Common myeloid progenitor, CD34-positive (primary cell): Measurements from ENCODE around the gene MEGF6.

Experiments used
- CTCF ChIA-PET: fragments of 350-600 bp; sonication (Branson Sonifier 250); formaldehyde crosslinking; loops from one replicate; lab custom pipeline; 2021; ENCODE audit warnings: antibody characterized with exemption; lab: Charles Lee
- POLR2A ChIA-PET: fragments of 350-600 bp; sonication (Branson Sonifier 250); formaldehyde crosslinking; loops from one replicate; lab custom pipeline; 2021; ENCODE audit warnings: antibody characterized with exemption; lab: Charles Lee
- DNase-seq, 3 donors: peaks; one replicate each; pipeline versions ENCODE4 v3.0.0 to v3.0.0-alpha.2; 2013
- H3K27ac ChIP-seq, 2 experiments: 1 replicate in 1 of 2; 2 replicates in 1 of 2; pipeline ENCODE4 v1.7.0; 2013; ENCODE audit warnings: inconsistent platforms in 2 of 2, low read length in 2 of 2, mild to moderate bottlenecking in 2 of 2, low read depth in 1 of 2, moderate library complexity in 1 of 2; ENCODE audit not compliant: severe bottlenecking in 2 of 2, insufficient read depth in 1 of 2, poor library complexity in 1 of 2
- H3K27me3 ChIP-seq, 5 experiments: replicated peaks in 2 of 5; 1 replicate in 3 of 5; 2 replicates in 2 of 5; pipeline versions ENCODE4 v1.6.1 to v1.7.0; 2013; ENCODE audit warnings: low read length in 4 of 5, mild to moderate bottlenecking in 2 of 5, moderate library complexity in 2 of 5, inconsistent platforms in 1 of 5; ENCODE audit not compliant: insufficient read depth in 5 of 5, control insufficient read depth in 4 of 5
- H3K36me3 ChIP-seq, 4 experiments: 1 replicate in 2 of 4; 2 replicates in 2 of 4; pipeline versions ENCODE4 v1.6.1 to v1.7.0; 2013; ENCODE audit warnings: low read length in 3 of 4, control low read depth in 1 of 4, mild to moderate bottlenecking in 1 of 4; ENCODE audit not compliant: control insufficient read depth in 4 of 4, insufficient read depth in 4 of 4
- H3K4me1 ChIP-seq, 4 experiments: 1 replicate in 3 of 4; 2 replicates in 1 of 4; pipeline versions ENCODE4 v1.6.1 to v1.7.1; 2013; ENCODE audit warnings: low read length in 3 of 4, mild to moderate bottlenecking in 3 of 4, control low read depth in 1 of 4, inconsistent platforms in 1 of 4, moderate library complexity in 1 of 4; ENCODE audit not compliant: control insufficient read depth in 4 of 4, insufficient read depth in 4 of 4; ENCODE audit errors: control extremely low read depth in 1 of 4
- H3K4me3 ChIP-seq, 7 experiments: 1 replicate in 4 of 7; 2 replicates in 3 of 7; pipeline versions ENCODE4 v1.5.1 to v1.7.0; 2013; ENCODE audit warnings: mild to moderate bottlenecking in 7 of 7, low read length in 6 of 7, moderate library complexity in 6 of 7, inconsistent platforms in 2 of 7, low read depth in 2 of 7, control low read depth in 1 of 7; ENCODE audit not compliant: insufficient read depth in 4 of 7, control insufficient read depth in 1 of 7; ENCODE audit errors: extremely low read depth in 1 of 7
- H3K9me3 ChIP-seq, 5 experiments: 1 replicate in 4 of 5; 2 replicates in 1 of 5; pipeline versions ENCODE4 v1.6.1 to v1.7.1; 2013; ENCODE audit warnings: low read length in 4 of 5, mild to moderate bottlenecking in 2 of 5, inconsistent platforms in 1 of 5, low read depth in 1 of 5, moderate library complexity in 1 of 5; ENCODE audit not compliant: control insufficient read depth in 4 of 5, insufficient read depth in 2 of 5; ENCODE audit errors: control extremely low read depth in 1 of 5
- WGBS: methylation state at CpG from one replicate; pipeline ENCODE4 v1.1.5; 2013; ENCODE audit not compliant: insufficient coverage; 5-methylcytosine and 5-hydroxymethylcytosine counted together

Gene MEGF6

DNA sequence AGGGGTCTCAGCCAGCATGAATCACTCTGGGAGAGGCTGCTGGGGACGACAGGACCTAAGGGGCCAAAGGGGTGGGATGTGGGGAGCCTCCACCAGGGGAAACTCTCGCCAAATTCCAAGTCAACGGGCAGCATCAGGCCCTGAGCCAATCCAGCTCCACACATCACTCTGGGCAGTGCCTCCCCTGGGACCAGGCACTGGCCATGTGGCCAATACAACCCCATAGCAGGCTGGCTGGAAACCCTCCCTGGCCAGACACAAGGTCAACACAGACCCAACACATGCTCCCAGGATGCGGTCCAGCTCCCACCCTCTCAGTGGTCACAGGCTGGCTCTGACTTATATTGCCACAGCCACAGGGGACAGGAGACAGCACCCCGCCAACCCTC lies 60.0 kb downstream of the MEGF6 start:
- POLR2A ChIA-PET, result no interaction called here
- CTCF ChIA-PET, result interaction anchor here (1.8 kb wide), 1 partner anchor 9 kb away, joined by 6 read pairs; no protein-coding TSS in a partner anchor
- Histone ChIP-seq H3K9me3 (no peaks in the 10 kb centered on the region), H3K27me3 (no peaks in the 10 kb centered on the region), H3K27ac (no peak overlapping the region), H3K4me3 (no peak overlapping the region), H3K36me3 (peaks cover 2 to 6% (median 4%) of the 10 kb centered on the region in 4 experiments), H3K4me1 (no peaks in the 10 kb centered on the region)
- WGBS, result 100% methylated on average over 1 of the region's 5 CpGs
- DNase-seq, result no peak

- DNase-seq, result no peak
- H3K36me3 ChIP-seq, result peaks cover 2 to 6% (median 3%) of the 10 kb centered on the region in 4 experiments
- CTCF ChIA-PET, result interaction anchor here (1.8 kb wide), 1 partner anchor 8 kb away, joined by 6 read pairs; no protein-coding TSS in a partner anchor
- no peaks in the 10 kb centered on the region for H3K27me3 ChIP-seq
- H3K9me3 ChIP-seq, result no peaks in the 10 kb centered on the region
- H3K4me3 ChIP-seq, result no peak overlapping the region
- POLR2A ChIA-PET, result no interaction called here
- no peak overlapping the region for H3K27ac ChIP-seq
- 99% methylated on average over 27 of the region's 27 CpGs for WGBS
- no peaks in the 10 kb centered on the region for H3K4me1 ChIP-seq
Measured at GRCh38 chr1:3550511-3551289, 60.6 kb downstream of the MEGF6 start.

- ChIA-PET CTCF (interaction anchor here (0.9 to 1.6 kb wide), 3 partner anchors 9 to 58 kb away, joined by 4 to 5 read pairs (median 5); no protein-coding TSS in a partner anchor), POLR2A (no interaction called here)
- H3K4me3 ChIP-seq, result no peak overlapping the region
- peaks cover 0 to 6% (median 3%) of the 10 kb centered on the region in 4 experiments for H3K36me3 ChIP-seq
- H3K9me3 ChIP-seq, result no peaks in the 10 kb centered on the region
- WGBS, result 100% methylated on average over 6 of the region's 15 CpGs
- H3K27ac ChIP-seq, result no peak overlapping the region
- no peaks in the 10 kb centered on the region for H3K27me3 ChIP-seq
- H3K4me1 ChIP-seq, result no peaks in the 10 kb centered on the region
- no peak for DNase-seq
Measured at GRCh38 chr1:3548895-3549294, 62.4 kb downstream of the MEGF6 start.

DNA sequence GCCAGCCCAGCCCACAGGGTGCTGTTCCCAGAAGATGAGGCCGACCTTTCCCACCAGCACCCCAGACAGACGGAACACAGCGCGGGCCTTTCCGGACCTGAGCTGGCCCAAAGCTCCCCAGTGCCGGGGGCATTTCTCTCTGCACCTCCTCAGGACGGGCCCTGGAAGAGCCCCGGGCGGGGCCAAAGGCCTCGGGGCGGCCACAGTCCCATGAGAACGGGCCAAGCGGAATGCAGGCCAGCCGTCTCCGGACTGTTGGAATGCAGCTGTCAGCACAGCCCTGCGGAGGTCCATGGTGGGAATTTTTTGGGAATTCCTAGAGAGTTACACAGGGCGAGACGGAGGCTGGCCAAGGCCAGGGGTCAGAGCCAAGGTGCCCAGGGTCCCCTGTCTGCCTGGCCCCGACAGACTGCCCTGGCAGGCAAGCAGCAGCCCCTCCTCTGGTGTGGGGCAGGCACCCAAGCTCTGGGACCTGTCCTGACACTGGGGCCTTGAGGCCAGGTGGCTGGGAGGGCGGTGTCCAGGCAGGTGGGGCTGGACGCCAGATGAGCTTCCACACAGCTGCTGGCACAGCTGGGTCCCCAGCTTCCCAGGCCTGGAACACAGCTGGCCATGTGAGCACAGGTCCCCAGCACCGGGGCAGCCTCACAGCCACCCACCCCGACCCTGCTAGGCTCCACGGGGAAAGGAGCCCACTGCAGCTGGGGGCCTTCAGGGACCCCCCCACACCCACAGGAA lies 63.0 kb downstream of the MEGF6 start:
- Histone ChIP-seq H3K9me3 (no peaks in the 10 kb centered on the region), H3K27ac (no peak overlapping the region), H3K27me3 (no peaks in the 10 kb centered on the region), H3K36me3 (peaks cover 0 to 6% (median 3%) of the 10 kb centered on the region in 4 experiments), H3K4me1 (no peaks in the 10 kb centered on the region), H3K4me3 (no peak overlapping the region)
- CTCF ChIA-PET, result interaction anchor here (0.9 to 1.6 kb wide), 3 partner anchors 8 to 57 kb away, joined by 4 to 5 read pairs (median 5); no protein-coding TSS in a partner anchor
- POLR2A ChIA-PET, result no interaction called here
- 97% methylated on average over 21 of the region's 24 CpGs for WGBS
- no peak for DNase-seq

DNA sequence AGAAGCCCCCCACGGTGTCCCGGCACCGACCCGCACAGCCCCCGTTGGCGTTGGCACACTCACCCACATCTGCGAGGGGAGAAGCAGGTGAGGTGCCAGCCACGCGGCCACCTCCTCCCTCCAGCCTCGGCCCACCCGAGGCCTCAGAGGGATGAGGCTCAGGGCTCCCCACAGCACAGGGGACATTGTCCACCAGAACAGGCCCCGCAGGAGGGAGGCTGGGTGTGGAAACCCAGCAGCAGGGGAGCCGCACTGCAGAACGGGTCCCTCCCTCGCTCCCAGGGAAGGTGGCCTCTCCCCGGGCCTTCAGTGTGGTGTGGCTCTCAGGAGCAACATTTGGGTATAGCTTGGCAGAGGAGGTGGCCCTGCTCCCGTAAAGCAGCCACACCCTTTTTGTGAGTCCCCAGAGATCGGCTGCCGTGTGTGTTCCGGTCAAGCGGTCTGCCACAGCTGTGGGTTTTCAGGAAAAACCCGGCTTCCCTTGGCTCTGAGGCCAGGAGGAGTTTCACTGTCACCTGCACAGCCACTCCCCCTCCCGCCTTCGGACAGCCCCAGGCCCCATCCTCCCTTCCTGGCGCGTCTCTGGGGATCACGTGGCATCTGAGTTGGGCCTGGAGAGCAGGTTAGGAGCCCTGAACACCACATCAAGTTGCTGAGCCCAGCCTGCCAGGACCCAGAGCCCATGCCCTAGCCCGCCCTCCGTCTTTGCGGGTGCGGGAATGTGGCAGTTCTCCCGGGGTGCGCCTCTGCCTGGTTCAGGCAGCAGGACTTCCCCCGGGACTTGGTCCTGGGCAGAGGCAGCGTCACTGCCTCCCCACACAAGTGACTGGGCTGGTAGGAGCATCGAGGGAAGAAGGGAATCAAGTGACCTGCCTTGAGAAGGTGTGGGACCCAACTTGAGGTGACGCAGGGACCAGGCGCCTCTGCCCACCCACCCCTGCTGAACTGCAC lies 64.0 kb downstream of the MEGF6 start:
- DNase-seq, result no peak
- peaks cover 0 to 8% (median 0%) of the 10 kb centered on the region in 4 experiments for H3K4me1 ChIP-seq
- ChIA-PET CTCF (interaction anchor here (1.6 kb wide), 1 partner anchor 56 kb away, joined by 5 read pairs; no protein-coding TSS in a partner anchor), POLR2A (interaction anchor here (0.6 kb wide), 1 partner anchor 620 kb away, joined by 3 read pairs; no protein-coding TSS in a partner anchor)
- H3K9me3 ChIP-seq, result no peaks in the 10 kb centered on the region
- H3K27me3 ChIP-seq, result no peaks in the 10 kb centered on the region
- 94% methylated on average over 29 of the region's 38 CpGs for WGBS
- peaks cover 0 to 6% (median 3%) of the 10 kb centered on the region in 4 experiments for H3K36me3 ChIP-seq
- no peak overlapping the region for H3K4me3 ChIP-seq
- no peak overlapping the region for H3K27ac ChIP-seq

GRCh38 chr1:3546048-3546384 lies 65.3 kb downstream of the MEGF6 start:
- WGBS, result 86% methylated on average over 3 of the region's 4 CpGs
- DNase-seq, result no peak
- peaks cover 0 to 20% (median 0%) of the 10 kb centered on the region in 4 experiments for H3K4me1 ChIP-seq
- no peaks in the 10 kb centered on the region for H3K27me3 ChIP-seq
- no peak overlapping the region for H3K27ac ChIP-seq
- peaks cover 0 to 4% (median 0%) of the 10 kb centered on the region in 4 experiments for H3K36me3 ChIP-seq
- CTCF ChIA-PET, result no interaction called here
- POLR2A ChIA-PET, result no interaction called here
- no peaks in the 10 kb centered on the region for H3K9me3 ChIP-seq
- no peak overlapping the region for H3K4me3 ChIP-seq
